ENCODE measurements around the gene PLPPR5. TPM values are rescaled to one million over a fixed set of nuclear protein-coding genes. Genes with fewer than 3 reads are reported as not detected.

PLPPR5 gene
- total and polyA plus RNA-seq, 2 of the 8 experiments (the other 6 are each of a cell fraction or from before 2014, with no cell fraction given): 1.9 to 5.6 TPM

GRCh38 chr1:98964198-98964597 lies 40.5 kb downstream of the PLPPR5 start (continued):
- no peak for TF ChIP-seq CHD7 (IDR thresholded peaks at IDR 0.05; ENCODE audit: insufficient replicate concordance, low read length)
- TF ChIP-seq SIX5 (IDR thresholded peaks at IDR 0.05; ENCODE audit: low read depth, low read length): no peak
- TF ChIP-seq MAFK (IDR thresholded peaks at IDR 0.05; ENCODE audit: low read depth, low read length): no peak
- TF ChIP-seq TAF1 (IDR thresholded peaks at IDR 0.05; ENCODE audit: low read depth, low read length): no peak
- no peak for TF ChIP-seq KDM4A (IDR thresholded peaks at IDR 0.05; ENCODE audit: low read depth, low read length, severe bottlenecking)
